ENCODE data around the gene TMX1. TPM values are rescaled to one million over a fixed set of nuclear protein-coding genes. Genes with fewer than 3 reads are reported as not detected.

The TMX1 gene
- total and polyA plus RNA-seq, 2 experiments from 2014 or later: 61.5 to 126 TPM

GRCh38 chr14:51207621-51208020, 32.4 kb upstream of the TMX1 start:
- H3K27ac ChIP-seq (ENCODE audit: low read depth): no peak overlapping the region
- no peak overlapping the region for H3K4me3 ChIP-seq
- no peaks in the 10 kb centered on the region for H3K9me3 Mint-ChIP-seq
- peak overlapping the region; percentile 39; the same call in 1 of the 2 replicates for H2AFZ ChIP-seq
- H3K9me2 ChIP-seq (ENCODE audit: insufficient read depth): peaks cover 8% of the 10 kb centered on the region
- no peaks in the 10 kb centered on the region for H3K27me3 ChIP-seq (ENCODE audit: insufficient read depth)
- ATAC-seq (no peak), DNase-seq (ENCODE audit: low spot score) (no peak)
- no peak overlapping the region for H3K27ac Mint-ChIP-seq
- H3K4me2 ChIP-seq: no peak overlapping the region
- 0 out of 2 replicates have a peak, but pooled peaks cover 7% of the 10 kb centered on the region for H3K4me1 ChIP-seq (ENCODE audit: insufficient read depth)
- no peaks in the 10 kb centered on the region for H3K27me3 Mint-ChIP-seq (ENCODE audit: insufficient read depth, low read depth, poor library complexity)
- no peaks in the 10 kb centered on the region for H3K36me3 ChIP-seq (ENCODE audit: insufficient read depth)
- peaks cover 15% of the 10 kb centered on the region for H3K4me1 Mint-ChIP-seq
- no peaks in the 10 kb centered on the region for H3F3A ChIP-seq (replicated peaks; ENCODE audit: low read depth)
- TF ChIP-seq EZH2 (IDR thresholded peaks at IDR 0.05; ENCODE audit: low read depth, unreplicated experiment) (no peak), ETS1 (IDR thresholded peaks at IDR 0.05) (no peak), ZNF462 (CRISPR knock-in tag; IDR thresholded peaks at IDR 0.05) (no peak), ZNF331 (CRISPR knock-in tag; IDR thresholded peaks at IDR 0.05; ENCODE audit: low read depth) (no peak), CREB1 (CRISPR knock-in tag; IDR thresholded peaks at IDR 0.05; ENCODE audit: low read depth) (no peak), ZNF114 (CRISPR knock-in tag; IDR thresholded peaks at IDR 0.05) (no peak), NANOG (IDR thresholded peaks at IDR 0.05; ENCODE audit: borderline replicate concordance) (no peak), POLR2AphosphoS5 (IDR thresholded peaks at IDR 0.05; ENCODE audit: low read depth) (no peak), EZH2phosphoT487 (IDR thresholded peaks at IDR 0.05; ENCODE audit: unreplicated experiment) (no peak), CTCF (conservative IDR thresholded peaks at IDR 0.05; ENCODE audit: low read depth in 2 of 2) (no peak)
- H4K20me1 ChIP-seq (replicated peaks; ENCODE audit: insufficient read depth): no peaks in the 10 kb centered on the region; the same call in 1 of the 2 replicates
- H3K4me3 Mint-ChIP-seq: no peak overlapping the region
- no peaks in the 10 kb centered on the region for H3K79me2 ChIP-seq (replicated peaks; ENCODE audit: insufficient read depth)
- H3K36me3 Mint-ChIP-seq (ENCODE audit: low read depth): no peaks in the 10 kb centered on the region

Data from GM23338 (cell line).